ENCODE data around the gene OR5H2.

DNA sequence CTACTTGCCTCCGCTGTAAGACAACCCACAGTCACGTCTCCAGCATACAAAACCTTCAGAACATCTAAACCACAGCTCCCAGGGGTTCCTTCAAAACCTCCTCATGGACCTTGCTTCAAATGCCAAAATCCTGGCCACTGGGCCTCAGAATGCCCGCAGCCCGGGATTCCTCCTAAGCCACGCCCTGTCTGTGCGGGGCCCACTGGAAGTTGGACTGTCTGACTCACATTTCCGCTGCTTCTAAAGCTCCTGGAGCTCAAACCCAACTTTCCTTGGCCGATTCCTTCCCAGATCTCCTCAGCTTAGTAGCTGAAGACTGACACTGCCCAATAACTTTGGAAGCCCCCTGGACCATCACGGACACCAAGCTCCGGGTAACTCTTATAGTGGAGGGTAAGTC is 36.2 kb upstream of the OR5H2 start:
- TF ChIP-seq, protein P1, sequence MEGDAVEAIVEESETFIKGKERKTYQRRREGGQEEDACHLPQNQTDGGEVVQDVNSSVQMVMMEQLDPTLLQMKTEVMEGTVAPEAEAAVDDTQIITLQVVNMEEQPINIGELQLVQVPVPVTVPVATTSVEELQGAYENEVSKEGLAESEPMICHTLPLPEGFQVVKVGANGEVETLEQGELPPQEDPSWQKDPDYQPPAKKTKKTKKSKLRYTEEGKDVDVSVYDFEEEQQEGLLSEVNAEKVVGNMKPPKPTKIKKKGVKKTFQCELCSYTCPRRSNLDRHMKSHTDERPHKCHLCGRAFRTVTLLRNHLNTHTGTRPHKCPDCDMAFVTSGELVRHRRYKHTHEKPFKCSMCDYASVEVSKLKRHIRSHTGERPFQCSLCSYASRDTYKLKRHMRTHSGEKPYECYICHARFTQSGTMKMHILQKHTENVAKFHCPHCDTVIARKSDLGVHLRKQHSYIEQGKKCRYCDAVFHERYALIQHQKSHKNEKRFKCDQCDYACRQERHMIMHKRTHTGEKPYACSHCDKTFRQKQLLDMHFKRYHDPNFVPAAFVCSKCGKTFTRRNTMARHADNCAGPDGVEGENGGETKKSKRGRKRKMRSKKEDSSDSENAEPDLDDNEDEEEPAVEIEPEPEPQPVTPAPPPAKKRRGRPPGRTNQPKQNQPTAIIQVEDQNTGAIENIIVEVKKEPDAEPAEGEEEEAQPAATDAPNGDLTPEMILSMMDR (IDR thresholded peaks at IDR 0.05), result no peak
- TF ChIP-seq POLR2A (IDR thresholded peaks at IDR 0.05), result no peak
